ENCODE measurements around the gene MSH5.

- no peak for TF ChIP-seq POLR2A (IDR thresholded peaks at IDR 0.05)
- TF ChIP-seq CTCF (IDR thresholded peaks at IDR 0.05): no peak
Observed at GRCh38 chr6:31730631-31731086, 9.1 kb upstream of the MSH5 start.
